ENCODE results near the gene ZC3H15. TPM values are rescaled to one million over a fixed set of nuclear protein-coding genes. Genes with fewer than 3 reads are reported as not detected.

Gene ZC3H15
- total RNA-seq, 1 donor from 2014 or later, result 48.3 TPM

DNA sequence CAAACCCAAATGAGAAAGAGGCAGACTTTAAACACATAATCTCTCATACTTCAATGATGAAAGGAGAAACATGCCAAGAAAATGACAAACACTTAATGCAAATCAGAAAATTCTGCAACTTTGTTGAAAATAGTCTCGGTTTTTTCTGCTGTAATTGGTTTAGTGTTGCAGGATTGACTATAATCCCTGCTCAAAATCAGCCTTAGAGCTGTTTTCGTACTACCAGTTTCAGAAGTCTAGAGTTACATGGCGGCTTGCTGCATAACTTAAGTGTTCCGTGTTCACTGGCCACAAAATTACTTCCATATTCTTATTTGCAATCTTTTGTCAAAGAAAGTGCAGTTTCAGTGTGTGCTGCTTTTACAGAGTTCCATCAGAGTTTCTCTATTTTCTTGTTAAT is 54.9 kb downstream of the ZC3H15 start:
- DNase-seq (ENCODE audit: extremely low read depth, low read depth, low spot score), result no peak

DNA sequence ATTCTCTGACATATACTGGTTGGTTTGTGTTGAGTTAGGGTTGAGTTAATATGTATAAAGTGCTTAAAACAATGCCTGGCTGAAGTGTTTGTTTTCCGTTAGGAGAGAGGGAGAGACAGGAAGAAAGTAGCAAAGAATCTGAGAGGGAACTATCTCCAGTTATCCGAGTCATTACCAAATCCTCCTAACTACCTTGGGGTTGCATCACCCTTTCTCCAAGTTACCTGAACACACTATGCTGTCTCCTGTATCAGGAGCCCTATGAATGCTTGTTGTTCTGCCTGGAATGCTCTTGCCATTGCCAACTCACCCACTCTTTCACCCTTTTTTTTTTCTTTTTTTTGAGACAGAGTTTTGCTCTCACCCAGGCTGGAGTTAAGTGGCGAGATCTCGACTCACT is 55.9 kb downstream of the ZC3H15 start:
- DNase-seq (ENCODE audit: extremely low read depth, low read depth, low spot score), result no peak

DNA sequence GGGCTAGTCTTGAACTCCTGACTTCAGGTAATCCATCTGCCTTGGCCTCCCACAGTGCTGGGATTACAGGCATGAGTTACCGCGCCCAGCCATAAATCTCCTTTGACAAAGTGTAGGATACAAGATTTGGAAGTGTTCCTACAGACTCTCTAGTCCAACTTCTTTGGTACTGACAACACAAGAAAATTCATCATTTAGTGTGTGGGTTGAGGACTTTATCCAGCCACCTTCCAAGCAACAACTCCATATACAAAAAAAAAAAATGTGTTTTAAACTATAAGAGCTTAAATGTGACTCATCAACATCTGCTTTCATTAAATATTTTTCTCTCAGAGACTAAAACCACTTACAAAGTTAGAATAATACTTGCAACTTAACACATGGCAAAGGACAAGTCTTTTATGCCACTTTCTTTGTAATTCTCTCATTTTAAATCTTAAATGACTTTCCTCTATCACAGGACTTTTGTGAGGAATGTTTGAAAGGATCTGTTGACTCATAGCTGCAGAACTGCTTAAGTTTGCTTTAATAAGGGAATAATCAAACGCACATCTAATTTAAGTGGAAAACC is 57.6 kb downstream of the ZC3H15 start:
- DNase-seq (ENCODE audit: extremely low read depth, low read depth, low spot score), result peak; percentile 60

DNA sequence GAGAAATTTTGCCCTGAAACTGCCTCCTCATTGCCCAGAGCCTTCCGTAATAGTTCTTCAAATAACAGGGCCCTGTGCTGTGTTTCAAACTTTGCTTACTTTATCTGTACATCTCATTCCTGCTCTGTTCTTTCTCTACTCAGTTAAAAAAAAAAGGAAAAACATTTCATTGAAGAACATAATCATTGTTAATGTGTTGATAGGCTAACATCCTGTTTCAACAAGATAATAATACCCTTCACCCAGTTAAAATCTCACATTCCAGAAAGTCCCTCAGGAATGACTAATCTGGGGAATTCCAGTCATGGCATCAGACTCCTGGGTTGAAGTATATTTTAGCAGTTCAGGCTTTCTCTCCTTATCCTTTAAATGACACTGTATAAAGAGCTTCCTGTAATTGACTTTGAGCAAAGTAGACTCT is 58.2 kb downstream of the ZC3H15 start:
- peak; percentile 95 for DNase-seq (ENCODE audit: extremely low read depth, low read depth, low spot score)

DNA sequence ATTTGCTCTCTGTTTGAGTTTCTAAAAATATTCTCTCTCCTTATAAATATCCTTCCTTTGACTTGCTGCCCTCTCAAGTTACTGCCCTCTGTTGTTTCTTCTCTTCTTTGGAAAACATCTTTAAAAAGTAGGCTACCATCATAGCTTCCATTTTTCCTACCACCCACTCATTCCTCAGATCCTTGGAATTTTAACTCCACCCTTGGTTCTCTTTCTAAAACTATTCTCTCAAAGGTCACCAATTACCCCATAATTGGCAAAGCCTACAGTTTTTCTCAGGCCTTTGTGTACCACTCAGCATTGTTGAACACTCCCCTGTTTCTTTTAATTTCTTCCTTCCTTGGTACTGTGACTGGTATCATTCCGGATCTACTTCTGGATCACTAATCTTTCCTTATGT is 60.8 kb downstream of the ZC3H15 start:
- DNase-seq (ENCODE audit: extremely low read depth, low read depth, low spot score), result no peak

DNA sequence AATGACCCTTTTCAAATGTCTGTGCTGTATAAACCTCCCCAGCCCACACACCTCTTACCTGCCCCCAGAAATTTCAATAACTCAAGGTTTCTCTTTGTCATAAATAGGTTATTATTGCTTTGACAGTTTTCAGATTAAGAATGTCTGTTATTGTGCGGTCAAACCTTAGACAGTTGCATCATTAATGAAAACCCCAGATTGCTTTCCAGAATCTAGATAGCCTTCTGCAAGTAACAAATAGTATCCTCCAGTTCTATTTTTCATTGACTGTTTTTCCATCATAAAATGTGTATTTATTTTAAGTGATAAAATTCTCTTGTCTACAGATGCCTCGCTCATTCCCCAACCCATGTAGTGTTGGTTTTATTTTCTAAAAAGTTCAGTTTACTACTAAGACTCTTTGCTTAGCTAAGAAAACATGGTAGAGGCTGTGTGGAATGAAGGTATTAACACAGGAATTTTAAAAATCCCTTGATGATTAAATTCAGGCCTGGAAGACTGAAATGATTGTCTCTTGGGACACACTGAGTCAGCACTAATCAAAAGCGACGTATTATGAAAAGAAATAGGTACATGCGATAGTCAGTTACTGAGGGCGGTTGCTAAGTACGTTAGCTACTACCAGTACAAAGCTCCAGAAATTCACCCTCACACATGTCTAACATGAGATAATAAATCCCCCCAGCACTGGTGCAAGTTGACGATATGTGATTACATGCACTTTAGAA is 65.4 kb downstream of the ZC3H15 start:
- no peak for DNase-seq (ENCODE audit: extremely low read depth, low read depth, low spot score)

DNA sequence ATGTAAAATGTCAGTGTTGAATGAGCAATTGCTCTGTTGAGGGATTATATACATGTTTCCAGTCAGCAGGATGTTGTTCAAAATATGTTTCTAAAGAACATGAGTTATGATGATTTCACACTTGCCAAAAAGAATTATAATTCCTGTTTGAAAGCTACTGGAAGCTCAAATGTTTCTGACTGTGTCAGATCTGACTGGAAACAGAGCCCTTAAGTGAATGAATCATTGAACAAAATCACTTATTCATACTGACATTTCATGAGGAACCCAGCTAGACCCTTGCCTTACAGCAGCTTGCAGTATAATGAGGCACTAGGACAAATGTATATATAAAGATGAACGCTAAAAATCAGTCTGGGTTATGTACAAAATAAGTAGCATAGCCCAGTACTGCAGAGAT is 68.4 kb downstream of the ZC3H15 start:
- DNase-seq (ENCODE audit: extremely low read depth, low read depth, low spot score), result no peak

DNA sequence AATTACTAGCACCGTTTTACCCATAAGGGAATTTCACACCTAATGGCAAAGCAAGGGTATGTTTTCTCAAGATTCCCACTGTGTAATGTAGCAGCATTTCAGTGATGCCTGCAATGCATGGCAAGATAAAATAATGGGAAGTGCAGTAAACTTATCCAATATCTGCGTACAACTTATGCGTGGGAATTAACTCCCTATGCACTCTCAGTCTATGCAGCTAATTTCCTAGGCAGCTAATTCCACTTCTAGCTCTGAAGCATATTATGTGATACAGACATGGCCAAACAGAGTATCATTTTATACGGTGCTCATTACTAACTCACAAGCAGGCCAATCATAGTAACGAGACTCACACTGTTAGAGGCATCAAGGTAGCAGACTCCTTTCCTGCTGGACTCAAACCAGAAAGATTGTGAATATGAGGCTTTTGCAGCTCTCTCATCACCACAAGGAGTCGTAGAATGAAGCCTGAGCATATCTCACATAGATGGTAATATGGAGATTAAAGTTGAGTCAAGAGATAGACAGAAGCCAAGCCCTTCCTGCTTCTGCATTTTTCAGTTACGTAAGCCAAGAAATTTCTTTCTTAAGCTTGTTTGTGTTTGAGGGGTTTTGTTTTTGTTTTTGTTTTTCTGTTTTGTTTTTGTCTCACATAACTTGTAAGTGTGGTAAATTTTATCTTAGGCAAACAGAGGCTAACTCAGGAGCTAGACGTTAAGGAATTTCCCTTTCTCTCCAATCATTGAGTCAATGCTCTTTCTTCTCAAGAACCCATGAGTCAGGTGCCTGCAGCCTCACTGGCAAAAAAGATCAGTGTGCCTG is 69.0 kb downstream of the ZC3H15 start:
- no peak for DNase-seq (ENCODE audit: extremely low read depth, low read depth, low spot score)

DNA sequence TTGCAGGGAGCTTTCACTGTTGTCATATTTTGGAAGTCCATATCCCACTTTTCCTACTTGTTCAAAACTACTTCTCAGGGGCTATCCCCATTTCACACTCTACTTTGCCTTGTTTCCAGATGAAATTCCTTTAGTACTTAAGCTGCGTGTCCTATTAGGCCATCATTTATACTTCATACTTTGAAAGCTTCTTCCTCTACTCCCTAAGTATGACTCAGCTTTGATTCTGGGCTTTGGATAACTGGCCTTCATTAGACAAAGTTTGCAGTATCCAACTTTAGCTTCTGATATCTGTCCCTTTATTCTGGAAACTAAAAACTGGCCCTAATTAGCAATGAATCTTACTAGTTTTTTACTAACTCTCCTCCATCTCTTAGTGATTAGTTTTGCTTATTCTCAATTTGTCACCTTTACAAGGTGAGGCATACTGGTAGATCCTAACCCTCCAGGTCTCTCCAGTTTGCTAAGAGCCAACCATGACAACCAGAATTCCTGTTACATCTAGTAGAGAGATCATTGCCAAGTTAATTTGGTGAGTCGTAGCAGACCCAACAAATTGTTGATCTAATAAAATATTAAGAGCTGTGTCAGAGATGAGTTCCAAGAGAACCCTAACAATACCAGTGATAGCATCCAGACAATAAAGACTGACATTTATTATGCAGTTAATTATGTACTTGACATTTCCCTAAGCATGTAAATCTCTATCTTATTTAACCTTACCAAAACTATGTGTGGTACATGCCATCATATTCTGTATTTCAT is 72.6 kb downstream of the ZC3H15 start:
- DNase-seq (ENCODE audit: extremely low read depth, low read depth, low spot score), result no peak

Other genes starting within 250 kb of the ZC3H15 start
- 200 and 227 TPM in 2 replicates for gene ITGAV, start 103.8 kb downstream of the ZC3H15 start, total RNA-seq
- gene FAM171B, start 207.8 kb downstream of the ZC3H15 start, total RNA-seq, result 13.9 and 20.3 TPM in 2 replicates

Data from glomerular endothelial cell (primary cell).